Spleen (tissue), 3 donors: ENCODE results near the gene CARD10.

ENCODE experiments used
- POLR2A ChIP-seq, 3 donors: fragments of 450-650 bp; IDR thresholded peaks; one replicate each; pipeline ENCODE4 v1.5.1; 2017; ENCODE audit warnings: antibody characterized with exemption in 3 of 3, mild to moderate bottlenecking in 1 of 3
- POLR2AphosphoS5 ChIP-seq, 3 donors: sonication (generic); formaldehyde crosslinking; IDR thresholded peaks; one replicate each; pipeline ENCODE4 v1.5.1; 2017; ENCODE audit warnings: antibody characterized with exemption in 3 of 3

GRCh38 chr22:37551981-37552380 is 32.8 kb upstream of the CARD10 start:
- TF ChIP-seq POLR2AphosphoS5 (IDR thresholded peaks at IDR 0.05), result no peak
- no peak for TF ChIP-seq POLR2A (IDR thresholded peaks at IDR 0.05)
